ENCODE measurements around the gene PLEKHH3.
A peak's percentile ranks its signal among the peaks of the same experiment; 100 is the strongest.

PLEKHH3 gene

DNA sequence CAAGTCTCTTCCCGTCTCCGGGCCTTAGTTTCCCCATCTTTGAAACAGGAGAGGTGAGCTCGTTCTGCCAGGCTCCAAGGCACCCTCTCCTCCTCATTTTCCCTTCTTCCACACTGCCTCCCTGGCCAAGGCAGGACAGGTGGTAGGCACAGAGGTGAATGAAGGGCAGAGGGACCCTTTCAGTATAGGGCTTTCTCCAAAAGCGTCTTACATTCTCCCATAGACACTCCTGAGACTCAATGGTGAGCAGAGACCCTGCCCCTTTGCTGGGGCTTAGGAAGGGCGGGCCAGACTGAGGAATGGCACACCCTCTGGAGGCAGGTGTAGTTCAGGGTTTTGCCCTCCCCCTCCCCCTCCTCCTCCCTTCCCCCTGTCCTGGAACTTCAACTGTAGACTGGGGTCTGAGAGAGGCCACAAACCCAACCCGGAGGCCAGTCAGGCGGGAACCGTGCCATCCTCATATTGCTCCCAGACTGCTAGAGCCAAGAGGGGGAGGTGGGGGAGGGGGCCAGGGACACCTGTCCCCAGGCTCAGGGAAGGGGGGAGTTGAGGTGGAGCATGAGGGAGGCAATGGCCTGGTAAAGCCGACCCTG is 1.9 kb downstream of the PLEKHH3 start:
- peaks cover 9% of the 10 kb centered on the region for H3K4me1 ChIP-seq
- H3K27me3 ChIP-seq, result no peaks in the 10 kb centered on the region
- TF ChIP-seq, protein P1, sequence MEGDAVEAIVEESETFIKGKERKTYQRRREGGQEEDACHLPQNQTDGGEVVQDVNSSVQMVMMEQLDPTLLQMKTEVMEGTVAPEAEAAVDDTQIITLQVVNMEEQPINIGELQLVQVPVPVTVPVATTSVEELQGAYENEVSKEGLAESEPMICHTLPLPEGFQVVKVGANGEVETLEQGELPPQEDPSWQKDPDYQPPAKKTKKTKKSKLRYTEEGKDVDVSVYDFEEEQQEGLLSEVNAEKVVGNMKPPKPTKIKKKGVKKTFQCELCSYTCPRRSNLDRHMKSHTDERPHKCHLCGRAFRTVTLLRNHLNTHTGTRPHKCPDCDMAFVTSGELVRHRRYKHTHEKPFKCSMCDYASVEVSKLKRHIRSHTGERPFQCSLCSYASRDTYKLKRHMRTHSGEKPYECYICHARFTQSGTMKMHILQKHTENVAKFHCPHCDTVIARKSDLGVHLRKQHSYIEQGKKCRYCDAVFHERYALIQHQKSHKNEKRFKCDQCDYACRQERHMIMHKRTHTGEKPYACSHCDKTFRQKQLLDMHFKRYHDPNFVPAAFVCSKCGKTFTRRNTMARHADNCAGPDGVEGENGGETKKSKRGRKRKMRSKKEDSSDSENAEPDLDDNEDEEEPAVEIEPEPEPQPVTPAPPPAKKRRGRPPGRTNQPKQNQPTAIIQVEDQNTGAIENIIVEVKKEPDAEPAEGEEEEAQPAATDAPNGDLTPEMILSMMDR (IDR thresholded peaks at IDR 0.05; ENCODE audit: low read depth, low read length), result no peak
- peaks cover 39% of the 10 kb centered on the region for H3K36me3 ChIP-seq
- DNase-seq, result no peak
- H3K4me3 ChIP-seq (ENCODE audit: low read depth, low read length), result peak overlapping the region; percentile 97
- H3K9me3 ChIP-seq, result no peaks in the 10 kb centered on the region

- no peaks in the 10 kb centered on the region for H3K9me3 ChIP-seq
- H3K4me1 ChIP-seq, result peaks cover 9% of the 10 kb centered on the region
- H3K36me3 ChIP-seq, result peaks cover 46% of the 10 kb centered on the region
- no peaks in the 10 kb centered on the region for H3K27me3 ChIP-seq
- peak; percentile 47 for DNase-seq
- H3K4me3 ChIP-seq (ENCODE audit: low read depth, low read length), result peak overlapping the region; percentile 97
- TF ChIP-seq, protein P1 (IDR thresholded peaks at IDR 0.05; ENCODE audit: low read depth, low read length), result peak; percentile 52
These were observed 2.7 kb downstream of the PLEKHH3 start for GRCh38 chr17:42673885-42674754.

- H3K4me1 ChIP-seq, result peaks cover 14% of the 10 kb centered on the region
- no peak overlapping the region for H3K4me3 ChIP-seq (ENCODE audit: low read depth, low read length)
- H3K9me3 ChIP-seq, result no peaks in the 10 kb centered on the region
- peaks cover 53% of the 10 kb centered on the region for H3K36me3 ChIP-seq
- DNase-seq, result no peak
- TF ChIP-seq, protein P1 (IDR thresholded peaks at IDR 0.05; ENCODE audit: low read depth, low read length), result no peak
- H3K27me3 ChIP-seq, result no peaks in the 10 kb centered on the region
These were observed 3.4 kb downstream of the PLEKHH3 start for GRCh38 chr17:42673266-42673884.

- Histone ChIP-seq H3K4me1 (peaks cover 21% of the 10 kb centered on the region), H3K36me3 (peaks cover 61% of the 10 kb centered on the region), H3K27me3 (no peaks in the 10 kb centered on the region), H3K9me3 (no peaks in the 10 kb centered on the region), H3K4me3 (ENCODE audit: low read depth, low read length) (no peak overlapping the region)
- TF ChIP-seq, protein P1 (IDR thresholded peaks at IDR 0.05; ENCODE audit: low read depth, low read length), result no peak
- no peak for DNase-seq
These were observed 4.8 kb downstream of the PLEKHH3 start for GRCh38 chr17:42672038-42672437.

DNA sequence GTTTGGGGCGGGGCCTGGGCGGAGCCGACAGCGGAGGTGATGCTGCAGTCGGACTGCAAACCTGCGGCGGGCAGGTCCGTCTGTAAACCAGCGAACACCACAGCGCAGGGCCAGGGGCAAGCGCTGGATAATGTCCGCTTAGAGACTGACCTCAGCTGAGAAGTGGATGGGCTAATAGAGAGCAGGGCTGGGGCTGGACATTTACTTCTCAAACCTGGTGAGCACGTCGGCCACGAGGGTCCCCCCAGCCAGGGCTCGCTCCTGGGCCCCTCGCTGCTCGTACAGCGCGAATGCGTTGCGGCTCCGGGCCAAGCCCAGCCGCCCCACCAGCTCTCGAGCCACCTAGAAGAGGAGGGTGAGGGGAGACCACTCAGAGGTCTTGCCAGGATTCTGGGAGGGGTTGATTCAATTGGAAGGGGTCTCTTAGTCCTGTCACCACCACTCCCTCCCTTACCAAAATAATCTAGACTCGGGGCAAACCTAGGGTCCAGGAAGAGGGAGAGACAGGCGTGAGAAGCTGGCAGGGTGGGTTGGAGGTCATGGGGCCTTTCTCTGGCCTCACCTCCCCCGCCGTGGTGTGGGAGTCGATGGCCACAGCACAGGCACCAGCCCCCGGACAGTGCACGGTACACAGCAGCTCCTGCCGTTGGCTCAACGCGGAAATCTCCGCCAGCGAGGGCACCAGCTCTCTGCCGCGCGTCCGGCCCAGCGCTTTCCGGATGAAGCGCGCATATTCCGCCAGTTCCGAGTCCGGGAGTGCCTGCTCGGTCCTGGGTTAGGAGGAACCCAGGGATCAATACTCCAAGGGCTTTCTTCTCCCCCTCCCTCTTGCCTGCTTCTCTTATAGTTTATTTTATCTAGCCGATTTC is 5.8 kb downstream of the PLEKHH3 start:
- no peak for DNase-seq
- TF ChIP-seq, protein P1 (IDR thresholded peaks at IDR 0.05; ENCODE audit: low read depth, low read length), result no peak
- Histone ChIP-seq H3K4me1 (peaks cover 23% of the 10 kb centered on the region), H3K36me3 (peaks cover 70% of the 10 kb centered on the region), H3K4me3 (ENCODE audit: low read depth, low read length) (no peak overlapping the region), H3K27me3 (no peaks in the 10 kb centered on the region), H3K9me3 (no peaks in the 10 kb centered on the region)
